ENCODE measurements around the gene WDFY2.

Gene WDFY2

GRCh38 chr13:51601601-51602565 lies 17.6 kb downstream of the WDFY2 start:
- DNase-seq (ENCODE audit: low read depth, low spot score): no peak

- no peak for DNase-seq (ENCODE audit: low read depth, low spot score)
Measured at GRCh38 chr13:51603716-51604115, 19.5 kb downstream of the WDFY2 start.

GRCh38 chr13:51605698-51606097 lies 21.4 kb downstream of the WDFY2 start:
- DNase-seq (ENCODE audit: low read depth, low spot score): no peak

- DNase-seq (ENCODE audit: low read depth, low spot score): no peak
Measured at GRCh38 chr13:51607165-51607564, 22.9 kb downstream of the WDFY2 start.

DNA sequence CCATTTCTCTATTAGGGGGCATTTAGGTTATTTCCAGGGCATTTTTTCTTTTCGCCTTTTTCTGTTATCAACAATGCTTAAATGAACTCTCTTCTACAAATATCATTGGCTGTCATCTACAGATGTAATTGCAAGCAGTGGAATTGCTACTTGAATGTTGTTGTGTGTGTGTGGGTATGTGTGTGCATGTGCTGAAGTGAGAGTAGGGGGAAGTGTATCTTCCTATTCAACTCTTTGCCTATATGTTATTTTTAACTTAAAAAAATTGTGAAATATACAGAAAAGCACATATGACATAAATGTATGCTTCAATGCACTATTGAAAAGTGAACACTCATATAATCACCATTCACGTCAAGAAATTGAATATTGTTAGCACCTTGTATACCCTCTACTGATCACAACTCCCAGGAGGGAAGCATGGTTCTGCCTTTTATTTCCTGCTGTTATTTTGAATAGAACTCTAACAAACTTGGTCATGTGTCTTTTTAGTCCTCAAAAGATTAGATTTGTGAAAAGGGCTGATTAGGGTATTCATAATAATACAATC lies 24.7 kb downstream of the WDFY2 start:
- no peak for DNase-seq (ENCODE audit: low read depth, low spot score)

GRCh38 chr13:51612867-51613266 lies 28.6 kb downstream of the WDFY2 start:
- no peak for DNase-seq (ENCODE audit: low read depth, low spot score)

DNA sequence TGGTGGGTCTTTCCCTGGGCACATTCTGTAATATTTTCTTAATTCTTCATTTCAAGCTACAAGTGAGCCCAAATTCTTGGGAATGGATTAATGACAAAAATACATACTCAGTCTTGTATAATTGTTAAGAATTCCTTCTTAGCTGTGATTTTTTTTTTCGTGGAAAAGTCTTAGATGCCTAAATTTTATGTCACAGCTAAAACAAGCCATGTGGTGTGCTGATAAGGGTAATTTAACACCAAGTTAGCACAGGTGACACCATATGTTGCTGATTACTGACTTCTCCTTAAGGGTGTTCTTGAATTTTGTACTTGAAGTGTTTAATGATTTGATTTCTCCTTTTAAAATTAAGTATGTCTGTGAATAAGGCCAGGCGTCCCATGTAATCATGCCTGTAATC lies 29.3 kb downstream of the WDFY2 start:
- no peak for DNase-seq (ENCODE audit: low read depth, low spot score)

DNA sequence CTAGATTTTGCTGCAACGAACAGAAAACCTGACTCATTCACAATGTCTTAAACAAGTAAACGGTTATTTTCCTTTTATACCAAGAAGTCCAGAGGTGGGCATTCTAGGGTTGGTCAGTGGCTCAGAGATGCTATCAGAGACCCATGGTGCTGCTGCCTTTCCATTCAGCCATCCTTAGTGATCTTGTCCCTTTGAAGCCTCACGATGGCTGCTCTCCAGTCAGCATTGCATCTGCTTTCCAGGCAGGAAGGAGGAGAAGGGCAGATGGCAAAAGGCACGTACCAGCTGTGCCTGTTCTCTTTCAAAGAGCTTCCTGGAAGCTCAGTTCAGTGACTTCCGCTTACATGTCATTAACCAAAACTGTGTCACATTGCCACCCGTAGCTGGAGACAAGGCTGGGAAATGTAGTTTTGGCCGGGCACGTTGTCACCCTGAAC lies 30.1 kb downstream of the WDFY2 start:
- DNase-seq (ENCODE audit: low read depth, low spot score): no peak

DNA sequence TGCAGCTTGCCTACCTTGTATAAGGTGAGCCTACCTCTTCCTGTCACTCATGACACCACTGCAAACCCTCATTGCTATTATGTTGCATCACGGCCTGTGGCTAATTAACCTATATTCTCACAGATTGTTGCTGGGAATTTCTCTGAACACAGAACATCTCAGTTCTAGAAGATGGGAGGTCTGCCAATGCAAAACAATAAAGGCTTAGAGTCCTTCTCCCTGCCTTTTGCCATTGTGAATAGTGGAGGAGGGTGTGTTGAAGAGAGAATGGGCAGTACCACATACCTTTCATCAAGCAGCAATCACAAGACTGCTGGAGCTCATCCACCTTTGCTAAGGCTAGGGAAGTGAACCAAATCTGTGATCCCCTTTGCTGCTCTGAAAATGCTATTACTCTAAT lies 34.4 kb downstream of the WDFY2 start:
- DNase-seq (ENCODE audit: low read depth, low spot score): no peak

- DNase-seq (ENCODE audit: low read depth, low spot score): no peak
Measured at GRCh38 chr13:51619614-51620013, 35.4 kb downstream of the WDFY2 start.

DNA sequence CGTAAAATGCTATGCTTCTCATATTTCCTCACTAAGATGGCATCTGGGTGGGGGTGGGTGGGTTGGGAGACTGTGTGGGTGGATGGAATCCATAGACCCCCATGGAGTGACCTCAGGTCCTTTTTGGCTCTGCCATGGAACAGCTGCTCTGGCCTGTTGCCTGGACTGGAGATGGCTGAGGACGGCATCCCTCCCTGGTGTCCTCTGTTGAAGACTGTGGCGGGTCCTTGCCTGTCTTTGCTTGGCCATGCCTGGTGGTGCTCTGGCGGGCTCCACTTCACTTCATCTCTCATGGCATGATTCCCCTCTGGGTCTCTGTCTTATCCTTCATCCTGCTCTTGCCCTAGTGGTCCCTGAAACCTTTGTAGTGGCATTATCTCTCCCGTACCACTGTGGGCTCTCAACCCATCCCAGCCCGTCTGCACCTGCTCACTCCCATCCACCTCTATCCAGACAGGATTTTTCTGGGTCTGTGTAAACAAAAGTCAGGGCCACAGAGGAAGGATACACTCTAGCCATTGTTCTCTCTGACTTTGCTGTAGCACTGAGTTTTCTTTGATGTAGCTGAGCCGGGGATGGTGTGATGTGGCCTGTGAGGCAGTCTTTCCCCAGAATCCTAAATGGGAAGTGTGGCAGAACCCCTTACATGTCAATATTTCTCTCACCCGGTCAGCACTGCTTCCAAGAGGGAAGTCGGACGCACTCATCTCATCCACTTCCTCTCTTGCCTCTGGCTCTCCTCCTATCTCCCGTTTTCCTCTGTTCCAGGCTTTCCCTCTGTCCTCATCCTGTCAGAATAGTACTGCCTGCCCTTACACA lies 36.1 kb downstream of the WDFY2 start:
- no peak for DNase-seq (ENCODE audit: low read depth, low spot score)

DNA sequence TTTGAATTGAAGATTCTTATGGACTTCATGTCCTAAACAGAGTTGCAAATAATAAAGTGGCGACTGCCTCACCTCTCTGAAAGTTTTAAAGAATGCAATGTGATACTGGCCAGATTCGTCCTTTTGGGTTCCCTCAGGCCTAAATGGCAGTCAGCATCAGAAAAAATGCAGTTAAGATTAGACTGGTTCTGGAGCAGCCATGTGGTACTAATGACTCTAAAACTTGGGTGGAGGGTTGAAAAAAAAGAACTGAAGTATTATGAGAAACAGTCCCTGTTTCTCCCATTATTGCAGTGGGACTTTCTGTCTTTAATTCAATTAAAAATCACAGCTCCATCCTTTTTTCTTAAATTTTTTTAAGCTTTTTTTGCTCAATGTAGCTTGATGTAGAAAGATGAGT lies 37.3 kb downstream of the WDFY2 start:
- DNase-seq (ENCODE audit: low read depth, low spot score): no peak

GRCh38 chr13:51623473-51623872 lies 39.2 kb downstream of the WDFY2 start:
- DNase-seq (ENCODE audit: low read depth, low spot score): no peak

DNA sequence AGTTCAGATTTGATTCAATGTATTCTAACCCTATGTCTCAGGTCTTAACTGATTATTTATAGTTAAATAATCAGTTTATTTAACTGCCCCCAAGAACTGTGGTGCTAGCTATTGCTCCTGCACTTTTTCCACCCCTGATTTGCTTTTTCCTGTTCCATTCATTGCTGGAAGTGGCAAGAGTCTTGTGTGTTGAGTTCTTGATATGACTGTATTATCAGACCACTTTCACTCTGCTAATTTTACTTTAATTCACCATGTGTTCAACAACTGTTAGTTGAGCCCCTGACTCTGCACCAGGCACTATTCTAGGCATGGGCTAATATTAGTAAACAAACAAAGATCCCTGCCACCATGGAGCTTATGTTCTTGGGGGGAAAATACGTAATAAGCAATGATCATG lies 39.9 kb downstream of the WDFY2 start:
- no peak for DNase-seq (ENCODE audit: low read depth, low spot score)

- DNase-seq (ENCODE audit: low read depth, low spot score): no peak
Measured at GRCh38 chr13:51624695-51625345, 40.6 kb downstream of the WDFY2 start.

DNA sequence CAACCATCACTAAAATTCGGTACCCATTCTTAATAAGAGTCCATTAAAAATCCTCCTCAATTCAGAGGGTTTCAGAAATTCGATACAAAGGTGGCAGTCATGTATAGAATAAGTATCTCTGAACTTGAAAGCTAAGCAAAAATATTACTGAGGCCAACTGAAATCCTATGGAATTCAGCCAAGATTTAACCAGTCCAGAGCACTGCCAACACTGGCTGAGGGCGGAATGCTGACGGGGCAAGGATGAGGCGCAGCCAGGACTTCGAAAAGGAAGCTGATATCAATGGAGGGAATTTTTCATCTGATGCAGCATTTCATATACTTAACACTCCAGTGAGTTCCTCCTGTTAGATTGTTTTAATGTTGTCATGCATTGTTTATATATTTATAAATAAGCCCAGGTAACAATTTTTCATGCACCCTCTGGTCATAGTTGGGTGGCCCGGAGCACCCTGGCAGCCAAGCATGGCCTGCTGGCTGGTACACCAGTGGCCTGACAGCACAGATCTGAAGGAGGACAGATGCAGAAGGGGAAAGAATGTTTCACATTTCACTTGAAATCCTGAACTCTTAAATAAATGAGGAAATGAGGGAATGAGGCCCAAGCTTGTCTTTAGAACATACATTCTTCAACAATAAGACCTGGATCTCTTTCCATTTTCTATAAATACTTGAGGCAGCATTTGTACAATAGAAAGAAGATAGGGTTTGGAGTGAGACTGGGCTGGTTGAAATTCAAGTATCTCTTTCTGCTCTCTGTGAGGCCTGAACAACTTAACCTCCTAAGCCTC lies 41.5 kb downstream of the WDFY2 start:
- no peak for DNase-seq (ENCODE audit: low read depth, low spot score)

DNA sequence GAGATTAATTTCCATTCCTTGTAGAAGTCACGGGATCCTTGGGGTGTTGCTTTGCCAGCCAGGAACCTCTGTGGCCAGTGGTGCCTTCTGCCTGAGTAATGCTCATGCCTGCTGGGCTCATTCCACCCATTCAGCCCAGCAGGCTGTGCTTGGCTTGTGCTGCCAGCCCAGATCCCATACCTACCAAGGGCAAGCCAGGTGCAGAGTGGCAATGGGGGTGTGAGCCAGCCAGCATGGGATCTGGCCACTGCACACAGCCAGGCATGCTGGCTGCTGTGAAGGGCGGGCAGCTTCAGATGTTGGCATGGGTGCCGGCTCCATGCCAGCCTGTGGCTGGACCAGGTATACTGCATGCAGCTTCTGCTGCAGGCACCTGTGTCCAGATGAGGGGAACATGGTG lies 42.5 kb downstream of the WDFY2 start:
- DNase-seq (ENCODE audit: low read depth, low spot score): no peak

DNA sequence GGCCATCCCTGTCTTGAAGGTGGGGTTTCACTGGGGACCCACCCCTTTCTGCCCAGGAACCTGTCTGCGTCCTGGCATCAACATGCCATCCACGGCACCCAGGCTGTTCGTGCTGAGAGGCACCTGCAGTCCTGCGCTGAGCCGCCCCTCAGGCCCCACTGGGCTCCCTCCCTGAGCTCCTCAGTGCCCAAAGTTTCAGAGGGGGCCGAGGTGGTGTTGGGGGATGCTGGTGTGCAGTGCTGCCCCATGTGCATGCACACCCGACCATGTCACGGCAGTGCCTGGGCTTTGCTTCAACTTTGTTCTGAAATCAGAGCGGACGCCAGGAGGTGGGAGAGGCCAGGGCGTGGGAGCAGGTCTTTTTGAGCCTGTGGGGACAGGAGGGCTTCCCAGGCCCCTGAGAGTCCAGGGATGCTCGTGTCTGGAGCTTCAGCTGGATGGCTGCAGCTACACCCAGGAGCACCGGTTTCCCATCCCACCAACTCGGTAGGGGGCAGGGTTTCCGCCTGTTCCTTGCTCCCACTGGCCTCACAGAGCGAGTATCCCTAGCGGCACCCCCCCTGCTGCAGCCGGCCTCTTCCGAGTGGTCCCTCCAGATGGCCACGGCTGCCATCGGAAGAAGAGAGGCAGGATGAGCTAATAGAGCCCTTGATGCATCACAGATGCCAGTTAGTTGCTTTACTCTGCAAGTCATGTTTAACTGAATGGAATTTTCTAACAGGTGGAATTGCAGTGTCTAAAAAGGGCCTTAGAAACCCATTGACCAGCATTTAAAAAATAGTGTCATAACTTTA lies 44.0 kb downstream of the WDFY2 start:
- DNase-seq (ENCODE audit: low read depth, low spot score): no peak

GRCh38 chr13:51629491-51630287 lies 45.4 kb downstream of the WDFY2 start:
- no peak for DNase-seq (ENCODE audit: low read depth, low spot score)

GRCh38 chr13:51630288-51630615 lies 46.0 kb downstream of the WDFY2 start:
- no peak for DNase-seq (ENCODE audit: low read depth, low spot score)
